Liver (tissue), 9 donors: ENCODE data around the gene SLC66A1. TPM values are rescaled to one million over a fixed set of nuclear protein-coding genes. Genes with fewer than 3 reads are reported as not detected.

Experiments
- DNase-seq: peaks from one replicate; pipeline ENCODE4 v3.0.0-alpha.2; 2017; ENCODE audit warnings: low spot score
- H3K27ac ChIP-seq, 2 donors: one replicate each; pipeline ENCODE4 v1.7.0; 2013; ENCODE audit warnings: inconsistent platforms in 2 of 2, low read length in 2 of 2, control low read depth in 1 of 2, low read depth in 1 of 2, mild to moderate bottlenecking in 1 of 2
- H3K27me3 ChIP-seq, 4 donors: one replicate each; pipeline versions ENCODE4 v1.6.1 to v1.7.0; 2013; ENCODE audit warnings: low read length in 3 of 4, inconsistent platforms in 1 of 4, mild to moderate bottlenecking in 1 of 4, moderate library complexity in 1 of 4; ENCODE audit not compliant: control insufficient read depth in 4 of 4, insufficient read depth in 4 of 4
- H3K36me3 ChIP-seq, 4 donors: one replicate each; pipeline versions ENCODE4 v1.6.1 to v1.7.0; 2013; ENCODE audit warnings: low read length in 3 of 4, mild to moderate bottlenecking in 3 of 4, low read depth in 1 of 4, moderate library complexity in 1 of 4; ENCODE audit not compliant: control insufficient read depth in 4 of 4, insufficient read depth in 3 of 4
- H3K4me1 ChIP-seq, 4 donors: one replicate each; pipeline versions ENCODE4 v1.6.1 to v1.7.0; 2013; ENCODE audit warnings: low read length in 3 of 4, mild to moderate bottlenecking in 3 of 4, moderate library complexity in 1 of 4; ENCODE audit not compliant: control insufficient read depth in 4 of 4, insufficient read depth in 4 of 4
- H3K4me3 ChIP-seq, 3 donors: one replicate each; pipeline versions ENCODE4 v1.6.1 to v1.7.0; 2013; ENCODE audit warnings: low read length in 3 of 3, control low read depth in 1 of 3, low read depth in 1 of 3, mild to moderate bottlenecking in 1 of 3
- H3K9ac ChIP-seq, 2 donors: one replicate each; pipeline ENCODE4 v1.7.0; 2013; ENCODE audit warnings: low read length in 2 of 2, mild to moderate bottlenecking in 2 of 2, moderate library complexity in 2 of 2, control low read depth in 1 of 2, low read depth in 1 of 2
- H3K9me3 ChIP-seq, 4 donors: one replicate each; pipeline versions ENCODE4 v1.6.1 to v1.7.0; 2013; ENCODE audit warnings: low read length in 3 of 4; ENCODE audit not compliant: control insufficient read depth in 4 of 4
- ATF3 ChIP-seq: IDR thresholded peaks from 2 replicates; pipeline ENCODE4 v1.6.1; 2016; ENCODE audit warnings: antibody characterized with exemption
- CTCF ChIP-seq: fragments of 150-350 bp; IDR thresholded peaks from 2 replicates; pipeline ENCODE4 v1.5.1; 2017; ENCODE audit warnings: improper control_type of control experiment, low read depth, low read length; ENCODE audit not compliant: missing input control
- EGR1 ChIP-seq, 2 donors: IDR thresholded peaks; 2 replicates each; pipeline ENCODE4 v1.6.1; 2016 to 2018; ENCODE audit warnings: antibody characterized with exemption in 2 of 2, low read depth in 2 of 2
- FOXA2 ChIP-seq: IDR thresholded peaks from 2 replicates; pipeline ENCODE4 v1.6.1; 2016; ENCODE audit warnings: antibody characterized with exemption
- HNF4A ChIP-seq, 2 donors: conservative IDR thresholded peaks; 2 replicates each; pipeline ENCODE4 v1.6.1; 2016; ENCODE audit warnings: antibody characterized with exemption in 2 of 2, mild to moderate bottlenecking in 2 of 2
- JUND ChIP-seq, 2 donors: IDR thresholded peaks; 2 replicates each; pipeline ENCODE4 v1.6.1; 2016; ENCODE audit warnings: antibody characterized with exemption in 2 of 2
- NR2F2 ChIP-seq: IDR thresholded peaks from 2 replicates; pipeline ENCODE4 v1.6.1; 2016; ENCODE audit warnings: antibody characterized with exemption
- RAD21 ChIP-seq, 2 donors: IDR thresholded peaks; 2 replicates each; pipeline ENCODE4 v1.6.1; 2016; ENCODE audit warnings: antibody characterized with exemption in 2 of 2, mild to moderate bottlenecking in 2 of 2
- REST ChIP-seq: IDR thresholded peaks from 2 replicates; pipeline ENCODE4 v1.6.1; 2016; ENCODE audit warnings: antibody characterized with exemption, mild to moderate bottlenecking
- RXRA ChIP-seq, 2 donors: IDR thresholded peaks; 2 replicates each; pipeline ENCODE4 v1.6.1; 2017 to 2018; ENCODE audit warnings: antibody characterized with exemption in 2 of 2, mild to moderate bottlenecking in 1 of 2
- SP1 ChIP-seq: IDR thresholded peaks from 2 replicates; pipeline ENCODE4 v1.6.1; 2018; ENCODE audit warnings: antibody characterized with exemption, mild to moderate bottlenecking
- YY1 ChIP-seq: IDR thresholded peaks from 2 replicates; pipeline ENCODE4 v1.6.1; 2016; ENCODE audit warnings: antibody characterized with exemption, mild to moderate bottlenecking
- ZBTB33 ChIP-seq: IDR thresholded peaks from 2 replicates; pipeline ENCODE4 v1.6.1; 2016; ENCODE audit warnings: antibody characterized with exemption
- WGBS: extraction: QIAGEN DNeasy Blood & Tissue Kit; methylation state at CpG from one replicate; pipeline ENCODE4 v1.1.7; 2013; 5-methylcytosine and 5-hydroxymethylcytosine counted together
- polyA plus RNA-seq, 2 donors: library from polyadenylated mRNA; stranded (reverse) in 1 of 2; unstranded in 1 of 2; fragments of 200-250 nt in 1 of 2; fragments of >200 nt in 1 of 2; fragmentation: Nextera tagmentation in 1 of 2; extraction: Ambion mirVana in 1 of 2; gene quantifications; one replicate each; pipeline versions ENCODE4 v1.2.1 to v1.2.3, GENCODE V29; 2013 to 2015
- total RNA-seq, 2 donors: library from RNA; depleted of rRNA; stranded (reverse); fragments of >200 nt; gene quantifications; one replicate each; pipeline ENCODE4 v1.2.3, GENCODE V29; 2014
- donor health status: healthy.
- donor health status: healthy.
- donor health status: healthy.
- donor health status: healthy.
- donor health status: healthy.

Gene SLC66A1
- total and polyA plus RNA-seq, 4 donors: 6.8 to 16.0 (median 14.0) TPM

GRCh38 chr1:19344372-19344810 lies 32.3 kb downstream of the SLC66A1 start:
- H3K9me3 ChIP-seq: no peaks in the 10 kb centered on the region
- peak; percentile 91 to 97 for TF ChIP-seq RAD21 (IDR thresholded peaks at IDR 0.05)
- no peak for TF ChIP-seq YY1
- peak; percentile 72 to 93 for TF ChIP-seq RXRA (IDR thresholded peaks at IDR 0.05)
- TF ChIP-seq NR2F2: no peak
- TF ChIP-seq CTCF: peak; percentile 93
- no peak for TF ChIP-seq ZBTB33
- TF ChIP-seq HNF4A (conservative IDR thresholded peaks at IDR 0.05): peak in 1 of 2 donors; percentile 46
- no peak for TF ChIP-seq FOXA2
- peak; percentile 40 for TF ChIP-seq SP1
- H3K36me3 ChIP-seq: peaks cover 0 to 25% (median under 1%) of the 10 kb centered on the region in 4 donors
- peak; percentile 73 for DNase-seq
- WGBS: 38% methylated on average over 12 of the region's 12 CpGs
- peaks cover 2 to 14% (median 10%) of the 10 kb centered on the region in 4 donors for H3K4me1 ChIP-seq
- H3K27ac ChIP-seq: no peak overlapping the region
- no peak overlapping the region for H3K9ac ChIP-seq
- no peaks in the 10 kb centered on the region for H3K27me3 ChIP-seq
- H3K4me3 ChIP-seq: no peak overlapping the region

- H3K4me3 ChIP-seq: no peak overlapping the region
- H3K9me3 ChIP-seq: no peaks in the 10 kb centered on the region
- no peak for DNase-seq
- H3K27ac ChIP-seq: no peak overlapping the region
- H3K27me3 ChIP-seq: no peaks in the 10 kb centered on the region
- TF ChIP-seq YY1 (no peak), SP1 (no peak), EGR1 (IDR thresholded peaks at IDR 0.05; ENCODE audit: low read depth in 2 of 2) (no peak), JUND (IDR thresholded peaks at IDR 0.05) (no peak), ATF3 (no peak), RXRA (IDR thresholded peaks at IDR 0.05) (no peak), CTCF (no peak), NR2F2 (no peak), REST (no peak)
- H3K9ac ChIP-seq: no peak overlapping the region
- WGBS: 68% methylated on average over 11 of the region's 11 CpGs
- peaks cover 0 to 29% (median 1%) of the 10 kb centered on the region in 4 donors for H3K36me3 ChIP-seq
- peaks cover 2 to 14% (median 8%) of the 10 kb centered on the region in 4 donors for H3K4me1 ChIP-seq
These were observed 32.7 kb downstream of the SLC66A1 start for GRCh38 chr1:19344831-19345230.
